MM.1S (cell line): Measurements from ENCODE around the gene ARHGEF19.

Experiments used
- EZH2phosphoT487 ChIP-seq: fragments of 300-600 bp; sonication (generic); IDR thresholded peaks from 2 replicates; pipeline ENCODE4 v1.6.1; 2018; ENCODE audit warnings: antibody characterized with exemption, low read length
- TF ChIP-seq, protein P1 (sequence below): fragments of 300-600 bp; sonication (generic); IDR thresholded peaks from 2 replicates; pipeline ENCODE4 v1.5.1; 2016; ENCODE audit warnings: antibody characterized with exemption, low read length, mixed read lengths

DNA sequence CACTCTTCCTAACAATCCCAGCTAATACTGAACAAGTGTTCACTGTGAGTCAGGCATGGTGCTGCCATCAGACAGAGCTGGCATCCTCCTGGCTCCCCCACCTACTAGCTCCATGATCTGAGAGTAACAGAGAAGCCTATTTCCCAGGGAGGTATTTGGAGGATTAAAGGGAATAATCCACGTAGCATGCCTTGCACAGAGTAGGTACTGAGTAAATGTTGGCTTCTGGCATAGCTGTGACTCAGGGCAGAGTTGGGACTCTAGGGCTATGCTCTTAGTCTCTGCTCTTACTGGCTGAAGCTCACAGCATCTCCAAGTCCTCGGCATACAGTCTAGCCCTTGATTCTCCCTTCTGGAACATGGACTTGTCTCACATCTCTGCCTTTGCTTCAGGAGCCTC is 8.2 kb downstream of the ARHGEF19 start:
- TF ChIP-seq EZH2phosphoT487: no peak
- TF ChIP-seq, protein P1, sequence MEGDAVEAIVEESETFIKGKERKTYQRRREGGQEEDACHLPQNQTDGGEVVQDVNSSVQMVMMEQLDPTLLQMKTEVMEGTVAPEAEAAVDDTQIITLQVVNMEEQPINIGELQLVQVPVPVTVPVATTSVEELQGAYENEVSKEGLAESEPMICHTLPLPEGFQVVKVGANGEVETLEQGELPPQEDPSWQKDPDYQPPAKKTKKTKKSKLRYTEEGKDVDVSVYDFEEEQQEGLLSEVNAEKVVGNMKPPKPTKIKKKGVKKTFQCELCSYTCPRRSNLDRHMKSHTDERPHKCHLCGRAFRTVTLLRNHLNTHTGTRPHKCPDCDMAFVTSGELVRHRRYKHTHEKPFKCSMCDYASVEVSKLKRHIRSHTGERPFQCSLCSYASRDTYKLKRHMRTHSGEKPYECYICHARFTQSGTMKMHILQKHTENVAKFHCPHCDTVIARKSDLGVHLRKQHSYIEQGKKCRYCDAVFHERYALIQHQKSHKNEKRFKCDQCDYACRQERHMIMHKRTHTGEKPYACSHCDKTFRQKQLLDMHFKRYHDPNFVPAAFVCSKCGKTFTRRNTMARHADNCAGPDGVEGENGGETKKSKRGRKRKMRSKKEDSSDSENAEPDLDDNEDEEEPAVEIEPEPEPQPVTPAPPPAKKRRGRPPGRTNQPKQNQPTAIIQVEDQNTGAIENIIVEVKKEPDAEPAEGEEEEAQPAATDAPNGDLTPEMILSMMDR: no peak
